Psoas muscle (tissue), 8 donors: ENCODE results near the gene MAPT. TPM values are rescaled to one million over a fixed set of nuclear protein-coding genes. Genes with fewer than 3 reads are reported as not detected.

Experiments used
- ATAC-seq, 4 donors: fragments of 200-7000 bp; cut with Tn5 transposase; one replicate each; pipeline ENCODE4 v1.9.1; 2020; ENCODE audit warnings: moderate library complexity in 3 of 4, mild to moderate bottlenecking in 2 of 4
- DNase-seq, 2 donors: peaks; one replicate each; pipeline ENCODE4 v3.0.0-alpha.2; 2020
- H3K27ac ChIP-seq: fragments of 200-600 bp; one replicate; pipeline ENCODE4 v1.8.0; 2022
- H3K27me3 ChIP-seq, 3 donors: fragments of 200-600 bp in 1 of 3; one replicate each; pipeline versions ENCODE4 v1.6.1 to v1.8.0; 2013 to 2022; ENCODE audit warnings: low read length in 2 of 3, mild to moderate bottlenecking in 2 of 3, moderate library complexity in 1 of 3; ENCODE audit not compliant: insufficient read depth in 3 of 3
- H3K36me3 ChIP-seq, 2 donors: fragments of 200-600 bp in 1 of 2; one replicate each; pipeline versions ENCODE4 v1.6.1 to v1.8.0; 2013 to 2022; ENCODE audit warnings: low read depth in 1 of 2, mild to moderate bottlenecking in 1 of 2, moderate library complexity in 1 of 2; ENCODE audit not compliant: insufficient read depth in 1 of 2
- H3K4me1 ChIP-seq: fragments of 200-600 bp; one replicate; pipeline ENCODE4 v1.8.0; 2022
- H3K4me3 ChIP-seq: fragments of 200-600 bp; one replicate; pipeline ENCODE4 v1.8.0; 2022; ENCODE audit warnings: mild to moderate bottlenecking
- H3K9me3 ChIP-seq: fragments of 200-600 bp; one replicate; pipeline ENCODE4 v1.8.0; 2022
- CTCF ChIP-seq: fragments of 200-600 bp; IDR thresholded peaks from one replicate; pipeline ENCODE4 v1.8.0; 2022; ENCODE audit warnings: antibody characterized with exemption
- WGBS, 3 donors: extraction: QIAGEN DNeasy Blood & Tissue Kit; methylation state at CpG; one replicate each; pipeline versions ENCODE4 v1.1.6 to v1.1.7; 2013; 5-methylcytosine and 5-hydroxymethylcytosine counted together
- intact Hi-C, 2 donors: fragments of 100-400 bp; cut with DNase I; formaldehyde crosslinking; loops; one replicate each; pipeline versions ENCODE4 v1.11.0 to v1.14.2; 2022
- polyA plus RNA-seq, 3 donors: library from polyadenylated mRNA; stranded (reverse); fragments of 200-250 nt; gene quantifications; one replicate each; pipeline ENCODE4 v1.2.3, GENCODE V29; 2013
- total RNA-seq, 4 donors: library from RNA; stranded (reverse); fragmentation: NEBNext Ultra II Directional in 2 of 4; extraction: Animal tissue kit (Norgen Biotek cat#: 25700) in 2 of 4; gene quantifications; one replicate each; pipeline versions ENCODE4 v1.2.1 to v1.2.4, GENCODE V29; 2021 to 2023
- donor health status: healthy with polysubstance abuse.
- donor health status: DM: no; HTN: no; CAD: no; lungs with moderate emphysema.
- donor health status: Bipolar disorder and iron deficiency.
- donor health status: healthy.
- donor health status: DM: yes; HTN: yes; CAD: no.
- donor health status: DM: no; HTN: no; CAD: no.
- donor health status: DM: no; HTN: no; CAD: no.
- donor health status: DM: yes; HTN: yes; CAD: no.

The MAPT gene
- total and polyA plus RNA-seq, 7 donors = 16.0 to 253 (median 104) TPM

DNA sequence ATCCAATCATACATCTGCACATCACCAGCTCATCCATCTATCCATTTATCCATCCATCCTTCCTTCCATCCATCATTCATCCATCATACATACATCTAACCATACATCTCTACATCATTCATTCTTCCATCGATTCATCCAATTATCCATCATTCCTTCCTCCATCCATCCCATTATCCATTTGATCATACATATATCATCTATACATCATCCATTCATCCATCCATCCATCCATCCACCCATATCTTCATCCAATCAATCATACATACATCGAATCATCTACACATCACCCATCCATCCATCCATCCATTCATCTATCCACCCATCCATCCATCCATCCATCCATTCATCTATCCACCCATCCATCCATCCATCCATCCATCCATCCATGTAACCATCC lies 75.4 kb downstream of the MAPT start:
- 85 to 89% (median 86%) methylated on average over 2 of the region's 2 CpGs for WGBS, 3 donors
- peaks cover 33% of the 10 kb centered on the region for H3K4me1 ChIP-seq
- no peak for DNase-seq
- no peak for ATAC-seq
- H3K27ac ChIP-seq = no peak overlapping the region
- H3K9me3 ChIP-seq = no peaks in the 10 kb centered on the region
- H3K27me3 ChIP-seq = peaks cover 0 to 3% (median 0%) of the 10 kb centered on the region in 3 donors
- intact Hi-C loops = no loop called here
- H3K36me3 ChIP-seq = peaks cover 0 to 45% of the 10 kb centered on the region in 2 donors
- H3K4me3 ChIP-seq = no peak overlapping the region
- TF ChIP-seq CTCF = no peak

DNA sequence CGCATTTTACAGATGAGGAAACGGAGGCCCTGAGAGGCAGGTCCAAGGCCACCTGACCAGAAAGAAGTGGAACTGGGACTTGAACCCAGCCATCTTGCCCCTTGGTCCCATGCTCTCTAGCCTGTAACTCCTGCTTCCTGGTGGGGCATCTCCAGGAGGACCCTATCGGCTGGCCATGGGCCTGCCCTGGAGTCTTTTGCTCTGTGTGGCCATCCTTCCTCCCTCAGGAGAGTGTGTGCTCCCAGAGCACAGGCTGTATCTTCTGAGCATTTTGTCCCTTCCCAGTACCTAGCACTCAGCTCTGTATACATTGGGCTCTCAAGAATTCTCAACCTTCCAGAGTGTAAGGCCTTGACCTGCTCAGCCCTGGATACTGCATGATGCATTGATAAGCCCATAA lies 76.3 kb downstream of the MAPT start:
- ATAC-seq (no peak), DNase-seq (no peak)
- Histone ChIP-seq H3K9me3 (no peaks in the 10 kb centered on the region), H3K36me3 (peaks cover 0 to 45% of the 10 kb centered on the region in 2 donors), H3K4me3 (no peak overlapping the region), H3K27ac (no peak overlapping the region), H3K4me1 (peaks cover 35% of the 10 kb centered on the region), H3K27me3 (peaks cover 0 to 3% (median 0%) of the 10 kb centered on the region in 3 donors)
- WGBS, 3 donors = 98 to 100% (median 98%) methylated on average over 3 of the region's 3 CpGs
- intact Hi-C loops = no loop called here
- no peak for TF ChIP-seq CTCF

DNA sequence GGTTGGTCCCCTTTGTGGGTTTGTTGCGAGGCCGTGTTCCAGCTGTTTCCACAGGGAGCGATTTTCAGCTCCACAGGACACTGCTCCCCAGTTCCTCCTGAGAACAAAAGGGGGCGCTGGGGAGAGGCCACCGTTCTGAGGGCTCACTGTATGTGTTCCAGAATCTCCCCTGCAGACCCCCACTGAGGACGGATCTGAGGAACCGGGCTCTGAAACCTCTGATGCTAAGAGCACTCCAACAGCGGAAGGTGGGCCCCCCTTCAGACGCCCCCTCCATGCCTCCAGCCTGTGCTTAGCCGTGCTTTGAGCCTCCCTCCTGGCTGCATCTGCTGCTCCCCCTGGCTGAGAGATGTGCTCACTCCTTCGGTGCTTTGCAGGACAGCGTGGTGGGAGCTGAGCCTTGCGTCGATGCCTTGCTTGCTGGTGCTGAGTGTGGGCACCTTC lies 77.4 kb downstream of the MAPT start:
- WGBS, 3 donors = 62 to 72% (median 63%) methylated on average over 14 of the region's 14 CpGs
- intact Hi-C loops = no loop called here
- Histone ChIP-seq H3K9me3 (no peaks in the 10 kb centered on the region), H3K4me3 (no peak overlapping the region), H3K4me1 (peaks cover 34% of the 10 kb centered on the region), H3K36me3 (peaks cover 0 to 45% of the 10 kb centered on the region in 2 donors), H3K27ac (no peak overlapping the region), H3K27me3 (peaks cover 0 to 3% (median 0%) of the 10 kb centered on the region in 3 donors)
- DNase-seq (peak in 1 of 2 donors; percentile 35), ATAC-seq (no peak)
- TF ChIP-seq CTCF = no peak

- peaks cover 41% of the 10 kb centered on the region for H3K4me1 ChIP-seq
- intact Hi-C loops = no loop called here
- ATAC-seq (no peak), DNase-seq (no peak)
- no peaks in the 10 kb centered on the region for H3K9me3 ChIP-seq
- peaks cover 0 to 39% of the 10 kb centered on the region in 2 donors for H3K36me3 ChIP-seq
- 93 to 95% (median 93%) methylated on average over 3 of the region's 3 CpGs for WGBS, 3 donors
- H3K27me3 ChIP-seq = peaks cover 0 to 3% (median 0%) of the 10 kb centered on the region in 3 donors
- TF ChIP-seq CTCF = no peak
- peak overlapping the region; percentile 78 for H3K27ac ChIP-seq
- no peak overlapping the region for H3K4me3 ChIP-seq
Observed at GRCh38 chr17:45972531-45972930, 78.2 kb downstream of the MAPT start.
